ENCODE results near the gene CNTNAP5.

The CNTNAP5 gene

DNA sequence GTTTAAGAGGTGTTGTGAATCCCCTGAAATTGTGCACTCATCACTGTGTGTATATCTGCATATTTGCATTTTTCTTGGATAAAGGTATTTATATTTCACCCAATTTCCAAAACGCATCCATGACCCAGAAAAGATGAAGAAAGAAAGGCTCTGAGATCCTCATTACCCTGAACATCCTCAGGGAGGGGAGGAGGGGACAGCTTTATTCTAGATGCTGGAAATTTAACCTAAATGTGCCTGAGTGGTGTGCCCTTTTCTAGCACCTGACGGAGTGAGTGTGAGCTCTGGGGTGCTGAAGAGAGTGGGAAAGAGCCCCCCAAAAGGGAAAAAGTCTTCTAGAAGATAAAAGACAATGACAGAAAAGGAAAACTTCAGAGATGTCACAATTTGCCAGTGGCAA lies 20.8 kb downstream of the CNTNAP5 start:
- no peak overlapping the region for H3K4me3 Mint-ChIP-seq
- no peak overlapping the region for H3K27ac Mint-ChIP-seq
- H3K36me3 Mint-ChIP-seq, result no peaks in the 10 kb centered on the region
- H3K9me3 Mint-ChIP-seq, result peaks cover 5% of the 10 kb centered on the region
- no peaks in the 10 kb centered on the region for H3K27me3 Mint-ChIP-seq
- H3K4me1 Mint-ChIP-seq, result no peaks in the 10 kb centered on the region

DNA sequence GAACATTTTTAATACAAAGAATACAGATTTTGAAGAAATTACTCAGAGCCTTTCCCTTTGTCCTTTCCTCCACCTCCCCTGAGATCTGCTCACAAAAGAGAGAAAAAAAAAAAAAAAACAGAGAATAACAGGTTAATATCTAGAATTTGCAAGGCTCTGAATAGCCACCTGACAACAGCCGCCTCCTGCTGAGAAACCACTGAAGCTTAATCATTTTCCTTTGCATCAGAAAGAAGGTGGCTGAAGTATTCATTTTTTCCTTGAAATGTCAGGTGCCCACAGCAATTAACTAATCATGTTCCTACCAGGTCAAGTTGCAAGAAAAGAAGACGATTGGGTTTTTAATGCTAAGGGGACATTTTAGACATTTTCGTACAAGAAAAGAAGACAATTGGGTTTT lies 21.2 kb downstream of the CNTNAP5 start:
- H3K4me1 Mint-ChIP-seq, result no peaks in the 10 kb centered on the region
- H3K4me3 Mint-ChIP-seq, result no peak overlapping the region
- H3K27me3 Mint-ChIP-seq, result no peaks in the 10 kb centered on the region
- peaks cover 5% of the 10 kb centered on the region for H3K9me3 Mint-ChIP-seq
- H3K27ac Mint-ChIP-seq, result no peak overlapping the region
- no peaks in the 10 kb centered on the region for H3K36me3 Mint-ChIP-seq

DNA sequence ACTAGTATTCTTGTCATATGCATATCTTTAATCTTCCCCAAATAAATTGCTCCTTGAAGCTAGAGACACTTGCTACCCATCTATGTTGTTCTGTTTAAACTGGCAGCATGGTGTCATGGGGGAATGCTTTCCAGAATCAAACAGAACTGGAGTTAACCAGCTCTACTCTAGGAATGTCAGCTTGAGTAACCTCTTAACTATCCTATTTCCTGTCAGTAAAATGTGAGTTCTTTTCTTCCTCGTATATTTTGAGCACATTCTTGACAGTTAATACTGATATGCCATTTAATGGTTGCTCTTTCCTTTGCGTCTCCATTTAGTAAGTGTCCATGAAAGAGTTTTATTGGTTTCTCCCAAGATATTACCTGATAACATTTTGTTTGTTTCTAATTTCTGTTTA lies 23.0 kb downstream of the CNTNAP5 start:
- Mint-ChIP-seq H3K9me3 (peaks cover 5% of the 10 kb centered on the region), H3K4me3 (no peak overlapping the region), H3K27me3 (no peaks in the 10 kb centered on the region), H3K27ac (no peak overlapping the region), H3K36me3 (no peaks in the 10 kb centered on the region), H3K4me1 (no peaks in the 10 kb centered on the region)

DNA sequence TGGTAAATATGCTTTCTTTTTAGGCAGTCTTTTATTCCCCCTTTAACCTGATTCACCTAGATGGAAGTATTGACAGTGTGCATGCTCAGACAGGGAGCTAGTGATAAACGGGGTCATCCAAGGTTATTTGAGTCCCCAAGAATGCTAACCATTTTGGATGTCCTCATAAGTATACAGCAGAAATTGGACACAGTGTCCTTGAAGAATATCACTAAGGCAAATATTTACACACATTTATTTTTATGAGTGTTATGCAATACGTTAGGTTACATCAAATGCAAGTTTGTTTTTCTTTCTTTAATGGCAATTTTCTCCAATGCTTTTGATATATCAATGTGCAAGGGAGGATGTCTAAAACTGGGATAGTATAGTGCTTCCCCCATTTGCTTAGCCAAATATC lies 23.6 kb downstream of the CNTNAP5 start:
- Mint-ChIP-seq H3K27me3 (no peaks in the 10 kb centered on the region), H3K9me3 (no peaks in the 10 kb centered on the region), H3K4me3 (no peak overlapping the region), H3K4me1 (no peaks in the 10 kb centered on the region), H3K36me3 (no peaks in the 10 kb centered on the region), H3K27ac (no peak overlapping the region)

DNA sequence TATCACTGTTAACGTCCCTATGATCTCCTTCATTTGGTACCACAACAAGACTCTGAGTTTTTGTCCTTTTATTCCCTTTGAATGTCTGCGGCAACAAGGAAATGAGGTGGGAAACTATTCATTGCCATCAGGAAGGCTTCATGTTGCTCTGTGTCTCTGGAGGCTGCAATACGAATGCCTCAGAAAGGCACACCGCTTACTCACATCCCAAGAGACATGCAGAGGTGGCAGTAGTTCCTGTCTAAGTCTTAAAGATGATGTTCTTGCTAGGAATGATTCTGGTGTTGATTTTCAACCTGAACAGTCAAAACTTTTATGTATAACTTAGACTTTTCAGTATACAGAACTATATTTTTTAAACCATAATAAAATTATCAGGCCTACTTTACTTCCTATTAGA lies 24.0 kb downstream of the CNTNAP5 start:
- Mint-ChIP-seq H3K9me3 (peaks cover 4% of the 10 kb centered on the region), H3K27ac (no peak overlapping the region), H3K4me3 (no peak overlapping the region), H3K4me1 (no peaks in the 10 kb centered on the region), H3K27me3 (no peaks in the 10 kb centered on the region), H3K36me3 (no peaks in the 10 kb centered on the region)

DNA sequence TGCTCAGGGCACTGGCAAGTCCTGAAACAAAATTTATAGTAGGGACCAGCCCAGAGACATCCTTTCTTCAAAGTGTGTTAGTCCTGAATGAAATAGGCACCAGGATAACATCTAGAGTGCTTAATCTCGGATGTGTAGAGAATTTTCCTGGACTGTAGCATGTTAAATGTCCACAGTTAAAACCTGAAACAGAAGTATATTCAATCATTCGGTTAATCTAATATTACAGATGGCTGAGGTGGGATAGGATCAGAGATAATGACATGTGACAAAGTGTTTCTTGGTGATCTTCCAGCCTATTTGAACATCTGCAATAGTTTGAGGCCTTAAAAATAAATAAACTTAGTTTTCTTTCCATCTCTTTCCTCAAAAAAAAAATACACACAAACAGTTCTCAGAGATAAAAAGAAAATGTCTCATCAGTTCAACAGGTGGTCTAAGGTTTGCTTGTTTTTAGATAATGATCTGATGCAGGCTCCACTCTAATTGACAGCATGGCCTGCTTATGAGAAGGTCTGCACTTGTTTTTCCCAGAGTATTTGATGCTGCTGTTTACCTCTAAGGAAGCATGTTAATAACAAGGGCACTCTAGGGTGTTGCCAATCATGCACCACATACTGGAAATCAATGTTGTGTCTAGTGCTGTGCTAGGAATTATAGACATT lies 25.9 kb downstream of the CNTNAP5 start:
- Mint-ChIP-seq H3K27me3 (no peaks in the 10 kb centered on the region), H3K36me3 (no peaks in the 10 kb centered on the region), H3K27ac (no peak overlapping the region), H3K4me1 (no peaks in the 10 kb centered on the region), H3K4me3 (no peak overlapping the region), H3K9me3 (peaks cover 6% of the 10 kb centered on the region)

DNA sequence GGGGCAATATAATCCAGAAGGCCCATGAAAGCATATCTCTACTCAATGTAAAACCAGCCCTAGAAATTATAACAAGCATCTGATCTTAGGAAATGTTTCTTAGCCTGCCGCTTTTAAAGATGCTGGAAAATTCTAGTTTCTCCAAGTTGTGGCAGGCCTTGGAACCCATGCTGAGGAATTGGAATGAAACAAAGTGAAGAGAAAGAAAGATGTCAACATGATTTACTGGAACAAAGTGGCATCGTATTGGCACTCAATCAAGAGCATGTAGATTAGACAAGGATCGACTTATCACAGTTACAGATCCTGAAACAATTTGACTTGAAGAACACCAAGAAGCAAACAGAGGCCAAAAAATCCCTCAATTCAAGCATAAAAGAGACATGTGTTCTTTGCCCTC lies 28.7 kb downstream of the CNTNAP5 start:
- Mint-ChIP-seq H3K36me3 (no peaks in the 10 kb centered on the region), H3K9me3 (peaks cover 6% of the 10 kb centered on the region), H3K4me1 (no peaks in the 10 kb centered on the region), H3K27ac (no peak overlapping the region), H3K4me3 (no peak overlapping the region), H3K27me3 (no peaks in the 10 kb centered on the region)

DNA sequence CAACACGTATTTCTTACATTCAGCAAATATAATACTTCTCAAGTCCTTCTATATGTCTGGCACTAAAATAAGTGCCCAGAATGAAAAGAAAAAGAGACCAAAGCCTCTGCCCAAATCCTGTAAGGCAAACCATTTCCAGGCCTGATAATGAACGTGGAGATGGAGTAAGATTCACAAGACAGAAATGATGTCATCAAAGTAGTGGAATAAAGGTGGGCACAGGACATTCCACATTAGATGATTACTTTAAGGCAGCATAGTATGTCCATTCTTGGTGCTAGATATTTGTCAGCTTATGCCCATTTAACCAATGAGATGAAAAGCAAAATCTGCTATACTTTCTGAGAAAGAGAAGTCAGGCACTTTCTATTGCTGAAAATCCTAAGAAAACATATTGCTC lies 38.5 kb downstream of the CNTNAP5 start:
- Mint-ChIP-seq H3K4me1 (no peaks in the 10 kb centered on the region), H3K36me3 (no peaks in the 10 kb centered on the region), H3K27me3 (no peaks in the 10 kb centered on the region), H3K4me3 (no peak overlapping the region), H3K27ac (no peak overlapping the region), H3K9me3 (peaks cover 6% of the 10 kb centered on the region)

DNA sequence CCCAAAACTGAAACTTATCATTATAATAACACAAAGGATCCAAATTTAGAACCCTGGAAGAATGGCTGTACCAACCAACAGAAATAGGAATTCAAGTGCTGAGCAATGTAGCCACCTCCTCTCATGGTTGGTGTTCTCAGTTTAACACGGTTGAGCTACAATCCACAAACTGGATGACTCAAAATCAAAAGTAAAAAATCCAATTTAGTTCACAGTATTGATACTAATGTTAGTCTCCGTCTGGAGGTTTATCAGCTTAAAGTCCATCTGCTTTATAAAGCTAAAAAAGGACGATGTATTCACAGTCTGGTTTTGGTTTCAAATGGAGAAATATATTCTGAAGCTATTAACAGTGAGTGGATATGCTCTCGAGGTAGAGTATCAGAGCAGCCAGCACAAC lies 40.5 kb downstream of the CNTNAP5 start:
- Mint-ChIP-seq H3K4me3 (no peak overlapping the region), H3K4me1 (no peaks in the 10 kb centered on the region), H3K27ac (no peak overlapping the region), H3K36me3 (no peaks in the 10 kb centered on the region), H3K27me3 (no peaks in the 10 kb centered on the region), H3K9me3 (peaks cover 11% of the 10 kb centered on the region)

DNA sequence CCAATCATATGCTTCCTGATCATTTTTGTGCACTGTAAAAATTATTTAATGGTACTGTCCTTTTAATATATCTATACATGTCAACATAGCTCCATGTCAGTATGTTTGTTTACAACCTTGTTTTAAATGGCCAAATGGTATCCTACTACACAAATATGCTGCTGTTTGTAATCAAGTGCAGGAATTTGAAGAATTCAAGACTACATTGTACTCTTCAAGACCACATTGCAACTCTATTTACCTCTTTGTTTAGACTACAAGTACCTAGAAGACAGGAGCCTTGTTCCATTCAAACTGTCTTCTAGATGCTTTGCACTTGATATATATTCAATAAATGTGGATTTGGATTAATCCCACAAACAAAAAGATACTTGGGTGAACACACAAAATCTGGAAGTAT lies 41.7 kb downstream of the CNTNAP5 start:
- Mint-ChIP-seq H3K9me3 (peaks cover 11% of the 10 kb centered on the region), H3K36me3 (no peaks in the 10 kb centered on the region), H3K27ac (no peak overlapping the region), H3K27me3 (no peaks in the 10 kb centered on the region), H3K4me3 (no peak overlapping the region), H3K4me1 (no peaks in the 10 kb centered on the region)

DNA sequence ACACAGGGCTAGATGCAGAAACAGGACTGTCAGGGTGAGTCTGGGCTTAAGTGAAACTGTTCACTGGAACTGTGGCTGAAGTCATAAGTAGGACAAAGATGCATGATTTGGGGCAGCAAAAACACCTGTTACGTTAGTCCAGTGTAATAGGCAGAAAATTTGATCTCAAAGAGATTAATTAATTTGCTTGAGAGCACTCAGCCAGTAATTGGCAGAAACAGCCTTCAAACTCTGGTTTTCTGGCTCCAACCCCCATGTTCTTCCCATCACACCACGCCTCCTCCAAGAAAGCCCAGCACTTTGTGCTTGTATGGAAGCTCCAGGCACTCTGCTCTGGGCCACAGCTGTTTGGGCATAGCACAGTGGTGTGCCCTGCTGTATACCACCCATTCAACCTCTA lies 54.0 kb downstream of the CNTNAP5 start:
- Mint-ChIP-seq H3K4me3 (no peak overlapping the region), H3K36me3 (no peaks in the 10 kb centered on the region), H3K27me3 (no peaks in the 10 kb centered on the region)

DNA sequence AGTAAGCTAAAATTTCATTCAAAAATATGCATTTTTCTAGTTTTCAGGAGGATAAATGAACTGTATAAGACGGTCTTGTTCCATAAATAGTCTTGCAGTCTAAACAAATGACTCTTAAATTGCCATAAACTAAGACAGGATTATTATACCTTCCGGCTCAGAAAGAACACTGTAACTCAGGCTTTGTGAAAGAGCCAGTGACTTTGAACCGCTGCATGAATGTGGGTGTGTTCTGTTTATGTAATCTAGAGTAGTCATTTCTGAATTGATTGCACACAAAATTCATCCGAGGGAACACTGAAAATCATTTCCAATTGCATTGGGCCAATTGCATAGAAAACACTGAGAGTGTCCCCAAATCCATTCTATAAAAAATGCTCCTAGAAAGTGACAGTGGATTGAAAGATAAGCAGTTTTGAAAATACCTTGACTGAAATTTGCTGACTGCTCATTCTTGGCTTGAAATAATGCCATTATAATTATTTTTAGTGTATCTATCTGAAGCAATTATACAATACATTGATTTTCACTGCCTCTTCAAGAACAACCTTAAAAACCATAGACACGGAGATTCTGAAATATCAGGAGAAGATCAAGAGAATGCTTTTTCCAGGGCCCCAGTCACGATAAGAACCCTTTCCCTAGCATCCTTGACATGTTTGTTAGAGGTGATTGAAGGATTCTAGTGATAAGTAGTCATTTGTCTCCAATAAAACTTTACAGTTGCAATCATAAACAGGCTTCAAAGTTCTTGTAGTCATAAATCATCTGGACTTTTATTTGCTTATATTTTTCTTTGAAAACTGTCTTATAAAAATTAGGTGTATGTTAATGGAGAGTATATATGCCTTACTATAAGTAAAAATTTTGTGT lies 55.4 kb downstream of the CNTNAP5 start:
- Mint-ChIP-seq H3K27me3 (no peaks in the 10 kb centered on the region), H3K4me1 (no peaks in the 10 kb centered on the region), H3K9me3 (peaks cover 4% of the 10 kb centered on the region), H3K27ac (no peak overlapping the region), H3K4me3 (no peak overlapping the region), H3K36me3 (no peaks in the 10 kb centered on the region)

More for the DNA sequence above, 54.0 kb downstream of the CNTNAP5 start:
- Mint-ChIP-seq H3K9me3 (peaks cover under 1% of the 10 kb centered on the region), H3K27ac (no peak overlapping the region), H3K4me1 (no peaks in the 10 kb centered on the region)

DNA sequence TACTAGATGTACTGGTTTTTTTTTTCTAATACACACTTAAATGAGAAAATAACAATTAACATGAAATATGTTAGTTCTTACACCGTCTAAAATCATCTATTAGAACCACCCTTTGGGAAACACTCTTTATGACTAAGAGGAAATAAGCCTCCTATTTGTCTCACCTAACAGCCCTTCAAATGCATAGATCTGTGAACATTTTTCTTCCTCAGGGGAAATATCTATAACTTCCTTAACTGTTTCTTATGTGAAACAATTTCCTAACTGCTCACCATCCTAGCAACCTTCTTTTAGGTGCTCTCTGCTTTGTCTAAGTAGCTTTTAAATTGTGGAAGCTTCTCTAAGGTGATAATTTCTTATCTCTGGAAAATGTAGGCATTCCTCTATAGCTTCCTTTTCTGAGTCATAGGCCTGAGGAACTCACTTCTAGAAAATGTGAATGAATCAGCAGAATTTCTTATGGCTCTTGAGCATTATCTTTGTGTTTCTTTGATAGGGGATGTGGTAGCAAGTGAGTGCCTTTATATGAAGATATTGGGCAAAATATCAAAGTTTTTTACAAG lies 56.1 kb downstream of the CNTNAP5 start:
- Mint-ChIP-seq H3K36me3 (no peaks in the 10 kb centered on the region), H3K27ac (no peak overlapping the region), H3K9me3 (peaks cover 6% of the 10 kb centered on the region), H3K4me3 (no peak overlapping the region), H3K4me1 (no peaks in the 10 kb centered on the region), H3K27me3 (no peaks in the 10 kb centered on the region)

DNA sequence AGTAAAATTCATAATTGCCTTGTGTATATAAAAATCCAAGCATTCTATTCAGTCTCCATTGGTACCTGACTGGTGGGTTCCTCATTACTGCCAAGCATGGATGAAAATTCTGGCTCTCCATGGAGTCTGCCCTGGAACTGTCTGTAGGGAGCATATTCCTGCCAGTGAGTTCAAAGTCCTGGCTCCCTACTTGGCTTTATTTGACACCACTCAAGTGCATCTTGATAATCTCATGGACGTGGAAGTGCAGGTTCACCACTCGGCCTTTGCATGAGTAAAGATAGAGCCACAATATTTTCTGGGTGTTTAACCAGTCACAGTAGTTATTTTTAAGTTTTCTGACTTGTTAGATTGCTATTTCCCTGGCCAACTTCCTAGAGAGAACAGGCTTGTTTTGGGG lies 63.5 kb downstream of the CNTNAP5 start:
- H3K4me1 Mint-ChIP-seq, result no peaks in the 10 kb centered on the region
- peaks cover 13% of the 10 kb centered on the region for H3K9me3 Mint-ChIP-seq
- no peaks in the 10 kb centered on the region for H3K36me3 Mint-ChIP-seq
- H3K27ac Mint-ChIP-seq, result no peak overlapping the region
- no peak overlapping the region for H3K4me3 Mint-ChIP-seq
- no peaks in the 10 kb centered on the region for H3K27me3 Mint-ChIP-seq

DNA sequence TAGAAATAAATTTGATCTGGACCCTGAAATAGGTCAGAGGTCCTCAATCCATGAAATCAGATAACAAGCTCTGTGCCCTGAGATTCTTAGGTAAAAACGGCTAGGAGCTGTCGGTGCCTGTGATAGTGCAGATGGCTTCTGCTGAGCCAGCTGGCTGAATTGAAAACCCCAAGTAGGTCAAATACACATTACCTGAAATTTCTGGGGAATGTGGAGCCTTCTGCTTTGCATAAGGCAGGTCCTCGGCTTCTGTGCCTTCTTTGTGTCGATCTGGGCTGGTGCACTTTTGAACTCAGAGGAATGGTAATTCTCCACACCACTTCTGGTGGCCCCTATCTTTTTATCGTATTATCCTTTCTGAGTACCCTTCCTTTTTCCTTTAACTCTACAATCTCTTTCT lies 66.6 kb downstream of the CNTNAP5 start:
- no peak overlapping the region for H3K4me3 Mint-ChIP-seq
- no peaks in the 10 kb centered on the region for H3K27me3 Mint-ChIP-seq
- H3K36me3 Mint-ChIP-seq, result no peaks in the 10 kb centered on the region
- peaks cover 5% of the 10 kb centered on the region for H3K9me3 Mint-ChIP-seq
- no peak overlapping the region for H3K27ac Mint-ChIP-seq
- H3K4me1 Mint-ChIP-seq, result no peaks in the 10 kb centered on the region

DNA sequence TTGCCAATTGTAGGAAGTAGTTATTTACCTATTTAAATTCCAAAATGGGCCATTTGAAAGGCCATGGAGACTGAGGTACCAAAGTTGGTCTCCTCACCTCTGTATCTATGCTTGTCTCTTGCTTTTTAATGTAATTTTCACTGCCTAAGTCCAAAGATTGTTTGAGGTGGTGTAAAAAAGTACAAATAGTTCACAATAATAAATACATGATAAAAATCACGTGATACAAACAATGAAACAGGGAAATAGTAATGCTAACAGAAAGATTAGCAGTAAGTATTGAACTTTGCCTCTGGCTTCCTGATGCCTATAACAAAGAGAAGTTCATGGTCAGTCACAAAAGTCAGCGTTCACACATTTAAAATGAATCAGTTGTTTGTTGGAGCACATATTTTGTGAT lies 67.6 kb downstream of the CNTNAP5 start:
- no peak overlapping the region for H3K4me3 Mint-ChIP-seq
- no peaks in the 10 kb centered on the region for H3K9me3 Mint-ChIP-seq
- H3K36me3 Mint-ChIP-seq, result no peaks in the 10 kb centered on the region
- no peaks in the 10 kb centered on the region for H3K27me3 Mint-ChIP-seq
- H3K27ac Mint-ChIP-seq, result no peak overlapping the region
- no peaks in the 10 kb centered on the region for H3K4me1 Mint-ChIP-seq

All from activated naive CD4-positive, alpha-beta T cell treated with anti-CD3 and anti-CD28 coated beads, Interleukin-2, amount 50 U/mL, for 24 hours (primary cell).